ENCODE results near the gene AP1AR.
A peak's percentile ranks its signal among the peaks of the same experiment; 100 is the strongest.
"Not testable (repeated sequence)": the region's sequence is repeated elsewhere in the genome, so short reads cannot be mapped to it uniquely, and the experiment has no call there.

The AP1AR gene

GRCh38 chr4:112299721-112300120, 68.1 kb downstream of the AP1AR start:
- no peak for DNase-seq (ENCODE audit: low spot score)
- Histone ChIP-seq H3K27ac (no peak overlapping the region), H3K4me3 (no peak overlapping the region)
- no peak for TF ChIP-seq CTCF (IDR thresholded peaks at IDR 0.05)

GRCh38 chr4:112302320-112303274, 71.0 kb downstream of the AP1AR start:
- H3K27ac ChIP-seq: no peak overlapping the region
- no peak for DNase-seq (ENCODE audit: low spot score)

GRCh38 chr4:112305477-112305876, 73.9 kb downstream of the AP1AR start:
- DNase-seq (ENCODE audit: low spot score); H3K27ac ChIP-seq; H3K4me3 ChIP-seq: not testable (repeated sequence)

More at GRCh38 chr4:112302320-112303274, 71.0 kb downstream of the AP1AR start:
- H3K4me3 ChIP-seq: no peak overlapping the region
- TF ChIP-seq CTCF (IDR thresholded peaks at IDR 0.05): no peak

- not testable (repeated sequence) for H3K27ac ChIP-seq; DNase-seq (ENCODE audit: low spot score)
- peak overlapping the region; percentile 53 for H3K4me3 ChIP-seq
Observed at GRCh38 chr4:112309263-112309791, 77.7 kb downstream of the AP1AR start.

- no peak overlapping the region for H3K27ac ChIP-seq
- H3K4me3 ChIP-seq: no peak overlapping the region
- no peak for TF ChIP-seq CTCF (IDR thresholded peaks at IDR 0.05)
- no peak for DNase-seq (ENCODE audit: low spot score)
Observed at GRCh38 chr4:112311516-112311915, 79.9 kb downstream of the AP1AR start.

- H3K4me3 ChIP-seq: no peak overlapping the region
- no peak for DNase-seq (ENCODE audit: low spot score)
- no peak overlapping the region for H3K27ac ChIP-seq
- no peak for TF ChIP-seq CTCF (IDR thresholded peaks at IDR 0.05)
Observed at GRCh38 chr4:112312610-112313239, 81.1 kb downstream of the AP1AR start.

- Histone ChIP-seq H3K4me3 (no peak overlapping the region), H3K27ac (no peak overlapping the region)
- DNase-seq (ENCODE audit: low spot score): no peak
- TF ChIP-seq CTCF (IDR thresholded peaks at IDR 0.05): no peak
Observed at GRCh38 chr4:112315446-112315845, 83.9 kb downstream of the AP1AR start.

- no peak overlapping the region for H3K4me3 ChIP-seq
- no peak overlapping the region for H3K27ac ChIP-seq
- no peak for DNase-seq (ENCODE audit: low spot score)
- TF ChIP-seq CTCF (IDR thresholded peaks at IDR 0.05): no peak
Observed at GRCh38 chr4:112316360-112316759, 84.8 kb downstream of the AP1AR start.
